ENCODE results near the gene FSIP1. TPM values are rescaled to one million over a fixed set of nuclear protein-coding genes. Genes with fewer than 3 reads are reported as not detected.

FSIP1 gene
- total and polyA plus RNA-seq, 9 donors = 0.17 to 0.60 (median 0.36) TPM

GRCh38 chr15:39692356-39693327 lies 90.0 kb downstream of the FSIP1 start:
- Histone ChIP-seq H3K4me1 (ENCODE audit: control insufficient read depth, insufficient read depth, low read length) (peaks cover 7% of the 10 kb centered on the region), H3K27me3 (ENCODE audit: control insufficient read depth, insufficient read depth, low read length) (no peaks in the 10 kb centered on the region), H3K9me3 (replicated peaks; ENCODE audit: control insufficient read depth, low read depth, low read length) (no peaks in the 10 kb centered on the region), H3K36me3 (ENCODE audit: control insufficient read depth, insufficient read depth, low read length) (no peaks in the 10 kb centered on the region), H3K4me3 (ENCODE audit: low read length) (no peak overlapping the region), H3K27ac (ENCODE audit: low read length) (no peak overlapping the region)
- 74% methylated on average over 4 of the region's 11 CpGs for WGBS (ENCODE audit: insufficient coverage)
- peak; percentile 41 for DNase-seq

GRCh38 chr15:39690881-39691634 lies 91.6 kb downstream of the FSIP1 start:
- 71% methylated on average over 1 of the region's 6 CpGs for WGBS (ENCODE audit: insufficient coverage)
- Histone ChIP-seq H3K36me3 (ENCODE audit: control insufficient read depth, insufficient read depth, low read length) (no peaks in the 10 kb centered on the region), H3K27me3 (ENCODE audit: control insufficient read depth, insufficient read depth, low read length) (no peaks in the 10 kb centered on the region), H3K27ac (ENCODE audit: low read length) (no peak overlapping the region), H3K4me3 (ENCODE audit: low read length) (no peak overlapping the region), H3K4me1 (ENCODE audit: control insufficient read depth, insufficient read depth, low read length) (peaks cover 7% of the 10 kb centered on the region), H3K9me3 (replicated peaks; ENCODE audit: control insufficient read depth, low read depth, low read length) (no peaks in the 10 kb centered on the region)
- no peak for DNase-seq

GRCh38 chr15:39687965-39688364 lies 94.7 kb downstream of the FSIP1 start:
- Histone ChIP-seq H3K27ac (ENCODE audit: low read length) (no peak overlapping the region), H3K27me3 (ENCODE audit: control insufficient read depth, insufficient read depth, low read length) (no peaks in the 10 kb centered on the region), H3K4me3 (ENCODE audit: low read length) (no peak overlapping the region), H3K9me3 (replicated peaks; ENCODE audit: control insufficient read depth, low read depth, low read length) (no peaks in the 10 kb centered on the region), H3K4me1 (ENCODE audit: control insufficient read depth, insufficient read depth, low read length) (peaks cover 7% of the 10 kb centered on the region), H3K36me3 (ENCODE audit: control insufficient read depth, insufficient read depth, low read length) (no peaks in the 10 kb centered on the region)
- no CpG with 5 or more reads among the region's 2 CpGs for WGBS (ENCODE audit: insufficient coverage)
- no peak for DNase-seq

GRCh38 chr15:39685999-39686613 lies 96.5 kb downstream of the FSIP1 start:
- H3K4me3 ChIP-seq (ENCODE audit: low read length) = no peak overlapping the region
- DNase-seq = peak; percentile 78
- no peak overlapping the region for H3K27ac ChIP-seq (ENCODE audit: low read length)
- no peaks in the 10 kb centered on the region for H3K36me3 ChIP-seq (ENCODE audit: control insufficient read depth, insufficient read depth, low read length)
- no CpG with 5 or more reads among the region's 4 CpGs for WGBS (ENCODE audit: insufficient coverage)
- peaks cover 5% of the 10 kb centered on the region for H3K4me1 ChIP-seq (ENCODE audit: control insufficient read depth, insufficient read depth, low read length)
- H3K27me3 ChIP-seq (ENCODE audit: control insufficient read depth, insufficient read depth, low read length) = no peaks in the 10 kb centered on the region
- H3K9me3 ChIP-seq (replicated peaks; ENCODE audit: control insufficient read depth, low read depth, low read length) = no peaks in the 10 kb centered on the region

GRCh38 chr15:39685367-39685766 lies 97.3 kb downstream of the FSIP1 start:
- no CpG with 5 or more reads among the region's 1 CpG for WGBS (ENCODE audit: insufficient coverage)
- Histone ChIP-seq H3K27me3 (ENCODE audit: control insufficient read depth, insufficient read depth, low read length) (no peaks in the 10 kb centered on the region), H3K4me1 (ENCODE audit: control insufficient read depth, insufficient read depth, low read length) (no peaks in the 10 kb centered on the region), H3K4me3 (ENCODE audit: low read length) (no peak overlapping the region), H3K36me3 (ENCODE audit: control insufficient read depth, insufficient read depth, low read length) (no peaks in the 10 kb centered on the region), H3K27ac (ENCODE audit: low read length) (no peak overlapping the region), H3K9me3 (replicated peaks; ENCODE audit: control insufficient read depth, low read depth, low read length) (no peaks in the 10 kb centered on the region)
- DNase-seq = no peak

- no peaks in the 10 kb centered on the region for H3K36me3 ChIP-seq (ENCODE audit: control insufficient read depth, insufficient read depth, low read length)
- WGBS (ENCODE audit: insufficient coverage) = no CpG with 5 or more reads among the region's 3 CpGs
Measured at GRCh38 chr15:39684233-39684632, 98.4 kb downstream of the FSIP1 start.

GRCh38 chr15:39682366-39682765 lies 100.3 kb downstream of the FSIP1 start:
- Histone ChIP-seq H3K27me3 (ENCODE audit: control insufficient read depth, insufficient read depth, low read length) (no peaks in the 10 kb centered on the region), H3K4me1 (ENCODE audit: control insufficient read depth, insufficient read depth, low read length) (no peaks in the 10 kb centered on the region), H3K9me3 (replicated peaks; ENCODE audit: control insufficient read depth, low read depth, low read length) (no peaks in the 10 kb centered on the region), H3K4me3 (ENCODE audit: low read length) (no peak overlapping the region), H3K36me3 (ENCODE audit: control insufficient read depth, insufficient read depth, low read length) (no peaks in the 10 kb centered on the region), H3K27ac (ENCODE audit: low read length) (no peak overlapping the region)
- 0% methylated on average over 1 of the region's 2 CpGs for WGBS (ENCODE audit: insufficient coverage)
- DNase-seq = peak; percentile 36

More at GRCh38 chr15:39684233-39684632, 98.4 kb downstream of the FSIP1 start:
- Histone ChIP-seq H3K27ac (ENCODE audit: low read length) (no peak overlapping the region), H3K4me1 (ENCODE audit: control insufficient read depth, insufficient read depth, low read length) (no peaks in the 10 kb centered on the region), H3K27me3 (ENCODE audit: control insufficient read depth, insufficient read depth, low read length) (no peaks in the 10 kb centered on the region), H3K4me3 (ENCODE audit: low read length) (no peak overlapping the region), H3K9me3 (replicated peaks; ENCODE audit: control insufficient read depth, low read depth, low read length) (no peaks in the 10 kb centered on the region)
- DNase-seq = peak; percentile 82

- H3K4me3 ChIP-seq (ENCODE audit: low read length) = no peak overlapping the region
- no peaks in the 10 kb centered on the region for H3K36me3 ChIP-seq (ENCODE audit: control insufficient read depth, insufficient read depth, low read length)
- WGBS (ENCODE audit: insufficient coverage) = no CpG with 5 or more reads among the region's 2 CpGs
- no peaks in the 10 kb centered on the region for H3K27me3 ChIP-seq (ENCODE audit: control insufficient read depth, insufficient read depth, low read length)
- no peaks in the 10 kb centered on the region for H3K4me1 ChIP-seq (ENCODE audit: control insufficient read depth, insufficient read depth, low read length)
- H3K27ac ChIP-seq (ENCODE audit: low read length) = no peak overlapping the region
- no peaks in the 10 kb centered on the region for H3K9me3 ChIP-seq (replicated peaks; ENCODE audit: control insufficient read depth, low read depth, low read length)
- DNase-seq = peak; percentile 65
Measured at GRCh38 chr15:39680868-39681267, 101.8 kb downstream of the FSIP1 start.

- no peak for DNase-seq
- no peak overlapping the region for H3K27ac ChIP-seq (ENCODE audit: low read length)
- no peaks in the 10 kb centered on the region for H3K4me1 ChIP-seq (ENCODE audit: control insufficient read depth, insufficient read depth, low read length)
- H3K9me3 ChIP-seq (replicated peaks; ENCODE audit: control insufficient read depth, low read depth, low read length) = no peaks in the 10 kb centered on the region
- H3K36me3 ChIP-seq (ENCODE audit: control insufficient read depth, insufficient read depth, low read length) = no peaks in the 10 kb centered on the region
- H3K27me3 ChIP-seq (ENCODE audit: control insufficient read depth, insufficient read depth, low read length) = no peaks in the 10 kb centered on the region
- WGBS (ENCODE audit: insufficient coverage) = no CpG with 5 or more reads among the region's 3 CpGs
- H3K4me3 ChIP-seq (ENCODE audit: low read length) = no peak overlapping the region
Measured at GRCh38 chr15:39672666-39673065, 110.0 kb downstream of the FSIP1 start.

GRCh38 chr15:39672184-39672583 lies 110.5 kb downstream of the FSIP1 start:
- Histone ChIP-seq H3K27me3 (ENCODE audit: control insufficient read depth, insufficient read depth, low read length) (no peaks in the 10 kb centered on the region), H3K27ac (ENCODE audit: low read length) (no peak overlapping the region), H3K4me3 (ENCODE audit: low read length) (no peak overlapping the region), H3K4me1 (ENCODE audit: control insufficient read depth, insufficient read depth, low read length) (no peaks in the 10 kb centered on the region), H3K9me3 (replicated peaks; ENCODE audit: control insufficient read depth, low read depth, low read length) (no peaks in the 10 kb centered on the region), H3K36me3 (ENCODE audit: control insufficient read depth, insufficient read depth, low read length) (no peaks in the 10 kb centered on the region)
- 95% methylated on average over 3 of the region's 6 CpGs for WGBS (ENCODE audit: insufficient coverage)
- no peak for DNase-seq

Data from muscle of leg (tissue), 11 donors.